ENCODE measurements around the gene SNX25. TPM values are rescaled to one million over a fixed set of nuclear protein-coding genes. Genes with fewer than 3 reads are reported as not detected.
"Not testable (repeated sequence)": the region's sequence is repeated elsewhere in the genome, so short reads cannot be mapped to it uniquely, and the experiment has no call there.

Gene SNX25
- total RNA-seq, 4 donors from 2014 or later = 36.9 to 71.3 (median 42.7) TPM

GRCh38 chr4:185307136-185307950, 97.9 kb downstream of the SNX25 start:
- 57 to 63% methylated on average over 5 of the region's 5 CpGs for WGBS, 2 donors
- peak; percentile 57 to 63 for DNase-seq
- Histone ChIP-seq H3K27ac (peak overlapping the region; percentile 63 to 70 (median 67)), H3K36me3 (peaks cover 4 to 10% of the 10 kb centered on the region in 2 donors), H3K4me3 (replicated peaks in 1 of 3) (no peak overlapping the region), H3K4me1 (peaks cover 40 to 52% of the 10 kb centered on the region in 2 donors), H3K27me3 (no peaks in the 10 kb centered on the region), H3K9me3 (no peaks in the 10 kb centered on the region)
- intact Hi-C loops (cut with DNase I) = loop anchor here (10.0 kb wide), 1 partner anchor 77 kb away; no protein-coding TSS in a partner anchor
- no peak for TF ChIP-seq CTCF (IDR thresholded peaks at IDR 0.05)
- no peak for TF ChIP-seq POLR2A (IDR thresholded peaks at IDR 0.05)

GRCh38 chr4:185309770-185310169, 100.4 kb downstream of the SNX25 start:
- DNase-seq = no peak
- no peaks in the 10 kb centered on the region for H3K9me3 ChIP-seq
- no peak overlapping the region for H3K27ac ChIP-seq
- H3K4me1 ChIP-seq = peaks cover 35 to 39% of the 10 kb centered on the region in 2 donors
- H3K36me3 ChIP-seq = peaks cover 4 to 10% of the 10 kb centered on the region in 2 donors
- intact Hi-C loops (cut with DNase I) = loop anchor here (10.0 kb wide), 1 partner anchor 75 kb away; no protein-coding TSS in a partner anchor
- H3K27me3 ChIP-seq = no peaks in the 10 kb centered on the region
- TF ChIP-seq CTCF (IDR thresholded peaks at IDR 0.05) (no peak), POLR2A (IDR thresholded peaks at IDR 0.05) (no peak)
- WGBS, 2 donors = 85 to 95% methylated on average over 4 of the region's 4 CpGs
- H3K4me3 ChIP-seq (replicated peaks in 1 of 3) = no peak overlapping the region

GRCh38 chr4:185311113-185311888, 101.9 kb downstream of the SNX25 start:
- Histone ChIP-seq H3K4me1 (peaks cover 21 to 26% of the 10 kb centered on the region in 2 donors), H3K36me3 (peaks cover 4 to 10% of the 10 kb centered on the region in 2 donors), H3K27ac (peak overlapping the region; percentile 1 to 36 (median 27)), H3K27me3 (no peaks in the 10 kb centered on the region), H3K9me3 (no peaks in the 10 kb centered on the region), H3K4me3 (replicated peaks in 1 of 3) (no peak overlapping the region)
- intact Hi-C loops (cut with DNase I) = no loop called here
- DNase-seq = peak; percentile 48 to 56
- TF ChIP-seq CTCF (IDR thresholded peaks at IDR 0.05) (no peak), POLR2A (IDR thresholded peaks at IDR 0.05) (no peak)
- 57 to 58% methylated on average over 5 of the region's 5 CpGs for WGBS, 2 donors

GRCh38 chr4:185312699-185313098, 103.3 kb downstream of the SNX25 start:
- peaks cover 11 to 12% of the 10 kb centered on the region in 2 donors for H3K4me1 ChIP-seq
- peaks cover 4 to 10% of the 10 kb centered on the region in 2 donors for H3K36me3 ChIP-seq
- H3K27me3 ChIP-seq = no peaks in the 10 kb centered on the region
- intact Hi-C loops (cut with DNase I) = no loop called here
- 97 to 98% methylated on average over 5 of the region's 5 CpGs for WGBS, 2 donors
- no peak overlapping the region for H3K4me3 ChIP-seq (replicated peaks in 1 of 3)
- H3K9me3 ChIP-seq = no peaks in the 10 kb centered on the region
- DNase-seq = no peak
- TF ChIP-seq CTCF (IDR thresholded peaks at IDR 0.05) (no peak), POLR2A (IDR thresholded peaks at IDR 0.05) (no peak)
- peak overlapping the region in 1 of 3 donors; percentile 36 for H3K27ac ChIP-seq

- H3K9me3 ChIP-seq; H3K4me1 ChIP-seq; H3K27me3 ChIP-seq; intact Hi-C loops (cut with DNase I); H3K4me3 ChIP-seq (replicated peaks in 1 of 3); DNase-seq; H3K36me3 ChIP-seq; H3K27ac ChIP-seq: not testable (repeated sequence)
- WGBS, 2 donors = 79 to 84% methylated on average over 3 of the region's 3 CpGs
These were observed 108.1 kb downstream of the SNX25 start for GRCh38 chr4:185317462-185317861.
